IPS DF 6.9 (cell line): ENCODE data around the gene B4GALT1.
"Not testable (repeated sequence)": the region's sequence is repeated elsewhere in the genome, so short reads cannot be mapped to it uniquely, and the experiment has no call there.

ENCODE experiments used
- DNase-seq: peaks from one replicate; pipeline ENCODE4 v3.0.0-alpha.2; 2013; ENCODE audit warnings: low read depth, low spot score
- H3K27ac ChIP-seq: one replicate; pipeline ENCODE4 v1.5.1; 2013; ENCODE audit warnings: low read length, control low read depth
- H3K27me3 ChIP-seq: 2 replicates; pipeline ENCODE4 v1.6.1; 2013; ENCODE audit warnings: mild to moderate bottlenecking, low read length; ENCODE audit not compliant: control insufficient read depth, insufficient read depth
- H3K36me3 ChIP-seq: 2 replicates; pipeline ENCODE4 v1.6.1; 2013; ENCODE audit warnings: low read length; ENCODE audit not compliant: control insufficient read depth, insufficient read depth
- H3K4me1 ChIP-seq: 2 replicates; pipeline ENCODE4 v1.6.1; 2013; ENCODE audit warnings: low read length; ENCODE audit not compliant: control insufficient read depth, insufficient read depth
- H3K4me3 ChIP-seq: 2 replicates; pipeline ENCODE4 v1.5.1; 2013; ENCODE audit warnings: mild to moderate bottlenecking, low read length
- H3K9me3 ChIP-seq: 2 replicates; pipeline ENCODE4 v1.6.1; 2013; ENCODE audit warnings: low read length, inconsistent platforms; ENCODE audit not compliant: control insufficient read depth, insufficient read depth
- WGBS: extraction: QIAGEN DNeasy Blood & Tissue Kit; methylation state at CpG from one replicate; pipeline ENCODE4 v1.1.7; 2013; ENCODE audit warnings: mixed read lengths, missing lambda C conversion rate; ENCODE audit not compliant: insufficient read length, insufficient coverage; 5-methylcytosine and 5-hydroxymethylcytosine counted together

The B4GALT1 gene

DNA sequence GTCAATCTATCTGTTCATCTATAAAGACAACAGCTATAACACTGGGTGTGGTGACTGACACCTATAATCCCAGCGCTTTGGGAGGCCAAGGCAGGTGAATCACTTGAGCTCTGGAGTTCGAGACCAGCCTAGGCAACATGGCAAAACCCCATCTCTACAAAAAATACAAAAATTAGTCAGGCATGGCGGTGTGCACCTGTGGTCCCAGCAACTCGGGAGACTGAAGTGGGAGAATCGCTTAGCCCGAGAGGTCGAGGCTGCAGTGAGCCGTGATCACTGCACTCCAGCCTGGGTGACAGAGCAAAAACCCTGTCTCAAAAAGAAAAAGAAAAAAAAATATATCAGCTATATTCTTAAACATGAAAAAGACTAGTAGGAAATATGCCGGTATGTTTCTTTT is 6.7 kb downstream of the B4GALT1 start:
- not testable (repeated sequence) for H3K9me3 ChIP-seq, DNase-seq, H3K4me1 ChIP-seq, H3K27me3 ChIP-seq, H3K36me3 ChIP-seq, H3K27ac ChIP-seq, H3K4me3 ChIP-seq
- WGBS = no CpG with 5 or more reads among the region's 9 CpGs

DNA sequence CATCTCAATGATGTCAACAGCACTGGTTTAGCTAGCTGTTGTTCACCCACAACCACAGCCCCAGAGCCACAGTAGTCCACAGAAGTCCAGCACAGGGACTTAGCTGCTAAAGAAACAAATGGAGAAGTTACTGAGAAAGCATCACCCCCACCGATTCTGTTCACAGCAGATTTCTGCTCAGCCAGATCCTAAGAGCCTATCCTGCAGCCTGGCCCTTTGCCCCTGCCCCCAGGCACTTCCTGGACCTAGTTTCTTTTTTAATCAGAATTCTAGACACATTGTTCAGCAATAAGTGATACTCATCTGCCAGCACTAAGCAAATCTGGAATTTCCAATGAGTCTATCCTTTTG is 7.4 kb downstream of the B4GALT1 start:
- Histone ChIP-seq H3K36me3 (no peaks in the 10 kb centered on the region), H3K9me3 (no peaks in the 10 kb centered on the region), H3K27ac (no peak overlapping the region), H3K4me1 (peaks cover 6% of the 10 kb centered on the region; the same call in 1 of the 2 replicates), H3K27me3 (no peaks in the 10 kb centered on the region), H3K4me3 (no peak overlapping the region)
- WGBS = no CpG with 5 or more reads among the region's 1 CpG
- no peak for DNase-seq

DNA sequence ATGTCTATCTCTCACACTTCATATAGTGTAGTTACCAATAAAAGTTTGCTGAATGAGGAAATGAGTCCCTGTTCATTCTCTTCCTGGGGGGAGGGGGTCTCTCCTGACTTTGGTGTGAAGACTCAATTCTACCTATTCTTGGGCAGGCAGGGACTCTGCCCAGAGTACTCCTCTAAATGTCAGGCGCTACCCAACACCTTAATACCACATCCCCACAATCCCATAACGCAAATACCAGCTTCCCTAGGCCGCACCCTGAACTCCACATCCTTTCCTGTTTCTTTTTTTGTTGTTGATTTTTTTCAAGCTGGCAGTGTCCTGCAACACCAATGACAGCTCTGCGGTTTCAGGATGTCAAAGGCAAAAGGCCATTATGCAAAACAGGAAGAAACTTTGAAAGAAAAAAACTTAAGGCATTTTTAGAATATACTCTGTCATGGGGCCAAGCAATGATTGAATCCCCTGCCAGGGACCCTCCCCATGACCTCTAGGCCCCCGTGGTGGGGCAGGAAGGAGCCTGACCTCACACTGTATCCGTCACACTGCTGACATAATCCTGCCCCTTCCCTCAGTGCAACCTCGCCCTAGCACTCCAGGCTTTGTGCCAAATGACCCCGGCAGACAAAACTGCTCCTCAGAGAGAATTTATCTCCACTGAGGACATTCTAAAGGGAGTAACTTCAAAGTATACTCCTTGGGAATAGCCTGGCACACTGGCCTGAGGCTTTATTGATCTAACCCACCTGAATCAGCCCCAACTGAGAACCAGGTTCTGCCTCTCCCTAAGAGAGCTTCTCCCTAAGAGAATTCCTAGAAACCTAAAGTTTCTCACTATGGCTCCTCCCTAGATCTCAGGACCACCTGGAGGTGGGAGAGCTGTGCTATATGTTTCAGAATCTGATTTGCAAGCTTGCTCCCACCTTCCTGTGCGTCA is 8.0 kb downstream of the B4GALT1 start:
- DNase-seq = no peak
- Histone ChIP-seq H3K36me3 (no peaks in the 10 kb centered on the region), H3K4me1 (peaks cover 6% of the 10 kb centered on the region; the same call in 1 of the 2 replicates), H3K9me3 (no peaks in the 10 kb centered on the region), H3K4me3 (no peak overlapping the region), H3K27ac (no peak overlapping the region), H3K27me3 (no peaks in the 10 kb centered on the region)
- WGBS = 100% methylated on average over 2 of the region's 9 CpGs

DNA sequence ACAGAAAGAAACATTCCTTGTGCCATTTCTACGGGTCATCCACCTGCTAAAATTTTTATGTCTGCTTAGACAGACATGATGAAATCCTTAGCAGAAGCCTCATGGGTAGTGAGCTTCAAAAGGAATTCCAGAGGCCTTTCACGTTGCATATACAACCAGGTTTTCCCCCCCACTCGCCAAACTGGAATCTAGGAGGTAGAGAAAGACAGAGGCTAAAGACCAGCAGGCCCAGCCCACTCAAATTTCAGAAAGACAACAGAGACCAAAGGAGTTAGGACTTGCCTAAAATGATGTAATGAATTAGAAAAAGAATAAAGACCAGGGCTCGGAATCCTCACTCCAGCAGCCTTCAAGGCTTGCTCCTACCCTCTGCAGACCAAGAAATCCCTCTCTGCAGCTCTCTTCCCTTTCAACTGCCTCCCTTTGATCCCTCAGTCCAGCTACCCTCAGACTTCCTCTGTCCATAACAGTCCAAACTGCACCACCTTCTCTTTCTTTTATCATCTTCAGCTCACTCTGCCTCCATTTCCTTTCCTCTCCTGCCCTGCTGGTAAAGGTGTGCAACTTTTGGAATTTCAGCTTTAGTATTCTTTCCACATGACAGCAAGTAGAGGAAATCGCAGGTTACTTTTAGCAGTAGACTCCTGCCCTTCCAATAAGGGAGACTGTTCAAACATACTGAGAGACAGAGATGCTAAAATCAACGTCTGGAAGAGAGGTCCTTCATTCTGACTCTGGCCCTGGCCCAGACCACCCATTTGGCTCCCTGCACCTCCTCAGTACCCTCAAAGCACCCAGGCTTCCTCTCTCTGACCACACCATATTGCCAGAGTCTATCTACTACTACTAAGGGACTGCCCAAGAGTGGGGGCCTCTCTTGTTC is 8.9 kb downstream of the B4GALT1 start:
- peaks cover 6% of the 10 kb centered on the region; the same call in 1 of the 2 replicates for H3K4me1 ChIP-seq
- no peak overlapping the region for H3K27ac ChIP-seq
- no peaks in the 10 kb centered on the region for H3K9me3 ChIP-seq
- no peaks in the 10 kb centered on the region for H3K27me3 ChIP-seq
- H3K36me3 ChIP-seq = no peaks in the 10 kb centered on the region
- DNase-seq = no peak
- H3K4me3 ChIP-seq = no peak overlapping the region
- no CpG with 5 or more reads among the region's 6 CpGs for WGBS

DNA sequence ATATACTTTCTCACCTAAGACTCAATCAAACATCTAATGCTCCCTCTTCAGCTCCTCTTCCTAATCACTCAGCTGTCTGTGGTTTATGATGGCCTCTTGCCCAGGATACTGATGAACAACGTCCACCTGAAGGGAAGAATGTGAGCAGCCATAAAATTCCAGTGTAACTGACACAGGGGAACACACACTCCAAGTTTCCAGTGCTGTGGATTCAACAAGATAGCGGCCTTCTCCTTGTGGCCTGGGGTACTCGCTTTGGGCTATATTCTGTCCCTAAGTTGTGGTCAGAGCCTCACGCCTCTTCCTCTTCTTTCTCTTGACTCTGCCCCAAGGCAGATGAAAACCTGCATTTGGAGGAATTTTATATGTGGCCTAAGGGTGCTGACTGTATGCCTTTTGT is 11.7 kb downstream of the B4GALT1 start:
- DNase-seq = no peak
- Histone ChIP-seq H3K4me3 (no peak overlapping the region), H3K36me3 (no peaks in the 10 kb centered on the region), H3K27me3 (no peaks in the 10 kb centered on the region), H3K4me1 (peaks cover 6% of the 10 kb centered on the region; the same call in 1 of the 2 replicates), H3K9me3 (no peaks in the 10 kb centered on the region), H3K27ac (no peak overlapping the region)
- WGBS = no CpG with 5 or more reads among the region's 4 CpGs

DNA sequence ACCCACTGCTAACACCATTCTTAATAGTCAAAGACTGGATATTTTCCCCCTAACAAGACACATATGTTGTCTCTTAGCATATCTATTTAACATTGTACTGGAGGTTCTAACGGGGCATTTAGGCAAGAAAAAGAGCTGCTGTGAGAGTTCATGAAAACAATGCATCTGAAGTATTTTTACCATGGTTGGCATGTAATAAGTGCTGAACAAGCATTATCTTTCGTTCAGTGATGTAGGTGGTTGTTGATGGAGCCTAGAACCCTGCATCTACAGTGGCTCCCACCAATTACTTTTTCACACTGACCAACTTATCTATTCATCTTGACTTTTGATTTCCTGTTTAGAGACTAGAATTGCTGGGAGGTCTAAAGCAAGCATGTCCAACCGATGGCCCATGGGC is 12.8 kb downstream of the B4GALT1 start:
- no CpG with 5 or more reads among the region's 3 CpGs for WGBS
- Histone ChIP-seq H3K4me1 (peaks cover 4% of the 10 kb centered on the region; the same call in 1 of the 2 replicates), H3K9me3 (no peaks in the 10 kb centered on the region), H3K4me3 (no peak overlapping the region), H3K27me3 (no peaks in the 10 kb centered on the region), H3K27ac (no peak overlapping the region), H3K36me3 (no peaks in the 10 kb centered on the region)
- DNase-seq = no peak

DNA sequence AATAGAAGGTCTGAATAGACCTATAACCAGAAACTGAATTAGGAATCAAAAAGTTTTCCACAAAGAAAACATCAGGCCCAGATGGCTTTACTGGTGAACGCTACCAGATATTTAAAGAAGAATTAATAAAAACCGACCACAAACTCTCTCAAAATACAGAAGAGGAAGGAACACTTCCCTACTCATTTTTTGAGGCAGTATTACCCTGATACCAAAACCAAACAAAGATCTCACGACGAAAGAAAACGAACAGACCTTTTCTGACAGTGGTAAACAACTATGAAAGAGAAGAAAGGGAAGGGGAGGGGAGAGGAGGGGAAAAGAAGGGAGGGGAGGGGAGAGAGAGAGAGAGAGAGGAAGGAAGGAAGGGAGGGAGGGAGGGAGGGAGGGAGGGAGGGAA is 13.5 kb downstream of the B4GALT1 start:
- Histone ChIP-seq H3K4me3 (no peak overlapping the region), H3K36me3 (no peaks in the 10 kb centered on the region), H3K9me3 (no peaks in the 10 kb centered on the region), H3K27me3 (no peaks in the 10 kb centered on the region), H3K4me1 (peaks cover 4% of the 10 kb centered on the region; the same call in 1 of the 2 replicates), H3K27ac (no peak overlapping the region)
- no peak for DNase-seq
- WGBS = no CpG with 5 or more reads among the region's 5 CpGs

DNA sequence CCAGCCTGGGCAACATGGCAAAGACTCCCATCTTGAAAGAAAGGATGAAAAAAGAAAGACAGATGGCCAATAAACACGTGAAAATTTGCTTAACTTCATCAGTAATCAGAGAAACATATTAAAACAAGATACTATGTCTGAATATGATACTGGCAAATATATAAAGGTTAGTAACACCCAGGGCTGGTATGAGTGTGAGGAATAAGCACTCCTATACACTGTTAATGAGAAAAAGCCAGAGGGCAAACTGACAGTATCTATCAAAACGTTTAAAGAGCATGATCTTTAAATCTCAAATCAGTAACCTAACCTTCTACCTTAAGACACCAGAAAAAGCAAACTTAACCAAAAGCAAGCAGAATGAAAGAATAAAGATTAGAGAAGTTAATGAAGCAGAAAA is 14.1 kb downstream of the B4GALT1 start:
- Histone ChIP-seq H3K27ac (no peak overlapping the region), H3K4me1 (no peaks in the 10 kb centered on the region), H3K4me3 (no peak overlapping the region), H3K9me3 (no peaks in the 10 kb centered on the region), H3K36me3 (no peaks in the 10 kb centered on the region), H3K27me3 (no peaks in the 10 kb centered on the region)
- no CpG with 5 or more reads among the region's 2 CpGs for WGBS
- no peak for DNase-seq

DNA sequence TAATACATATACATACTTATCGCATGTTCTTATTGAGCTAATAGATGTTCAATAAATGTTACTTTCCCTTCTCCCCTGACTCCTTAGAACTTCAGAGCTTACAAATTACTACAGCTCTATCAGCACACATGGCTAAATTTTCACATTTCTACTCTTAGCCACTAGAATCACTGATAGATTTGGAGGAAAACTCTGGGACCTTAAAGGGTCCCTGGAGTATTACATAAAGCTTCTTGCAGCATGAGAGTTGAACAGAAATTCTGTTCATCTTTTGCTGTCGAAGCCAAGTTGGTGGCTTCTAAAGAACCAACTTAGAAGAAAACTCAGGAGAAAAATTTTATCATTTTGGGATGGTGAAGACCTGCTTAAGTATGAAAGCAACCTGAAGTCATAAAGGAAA is 15.5 kb downstream of the B4GALT1 start:
- H3K9me3 ChIP-seq = no peaks in the 10 kb centered on the region

DNA sequence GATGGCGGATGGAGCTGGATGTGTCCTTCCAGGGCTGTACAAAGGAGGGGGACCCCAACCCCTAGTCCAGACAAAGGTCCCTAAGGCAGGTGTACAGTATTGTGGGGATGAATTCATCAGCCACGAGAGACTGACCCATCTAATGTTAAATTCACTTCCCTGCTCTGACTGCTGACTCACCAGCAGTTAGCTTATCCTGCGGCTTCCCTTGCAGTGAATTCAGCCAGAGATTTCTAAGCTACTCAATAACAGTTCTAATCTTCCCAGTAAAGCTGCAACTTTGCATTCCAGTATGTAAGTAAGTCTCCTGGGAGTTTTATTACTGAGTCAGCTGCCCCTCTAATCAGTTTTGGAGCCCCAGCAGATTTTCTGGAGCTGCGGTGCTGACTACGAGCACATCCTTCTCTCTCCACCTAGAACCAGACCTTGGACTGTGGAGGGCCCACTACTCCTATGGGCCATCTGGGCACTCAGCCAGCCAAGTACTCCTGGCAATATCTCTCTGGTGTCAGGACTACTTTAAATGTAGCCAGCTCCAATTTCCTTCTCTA is 16.1 kb downstream of the B4GALT1 start:
- no CpG with 5 or more reads among the region's 5 CpGs for WGBS
- no peak overlapping the region for H3K27ac ChIP-seq
- no peaks in the 10 kb centered on the region for H3K27me3 ChIP-seq
- no peak for DNase-seq
- no peak overlapping the region for H3K4me3 ChIP-seq
- H3K4me1 ChIP-seq = no peaks in the 10 kb centered on the region
- no peaks in the 10 kb centered on the region for H3K9me3 ChIP-seq
- H3K36me3 ChIP-seq = no peaks in the 10 kb centered on the region

More for the DNA sequence above, 15.5 kb downstream of the B4GALT1 start:
- no peak for DNase-seq
- Histone ChIP-seq H3K4me3 (no peak overlapping the region), H3K36me3 (no peaks in the 10 kb centered on the region), H3K27me3 (no peaks in the 10 kb centered on the region), H3K4me1 (no peaks in the 10 kb centered on the region), H3K27ac (no peak overlapping the region)
- no CpG with 5 or more reads among the region's 2 CpGs for WGBS
